Chondrocyte (in vitro differentiated cells): ENCODE results near the gene LIMCH1. TPM values are rescaled to one million over a fixed set of nuclear protein-coding genes. Genes with fewer than 3 reads are reported as not detected.

ENCODE experiments used
- DNase-seq: peaks from one replicate; pipeline ENCODE4 v3.0.0; 2021; ENCODE audit warnings: mixed read lengths, low spot score
- H3K27ac Mint-ChIP-seq: one replicate; pipeline ENCODE4 v1.8.0; 2021; ENCODE audit warnings: mild to moderate bottlenecking, moderate library complexity, mixed read lengths; ENCODE audit not compliant: unreplicated experiment
- H3K27me3 Mint-ChIP-seq: 2 replicates; pipeline ENCODE4 v1.8.0; 2021; ENCODE audit warnings: low read depth, mixed read lengths
- H3K36me3 Mint-ChIP-seq: 2 replicates; pipeline ENCODE4 v1.8.0; 2021; ENCODE audit warnings: low read depth, mixed read lengths
- H3K4me1 Mint-ChIP-seq: 2 replicates; pipeline ENCODE4 v1.8.0; 2021; ENCODE audit warnings: low read depth, mild to moderate bottlenecking, mixed read lengths
- H3K4me3 Mint-ChIP-seq: one replicate; pipeline ENCODE4 v1.8.0; 2021; ENCODE audit warnings: mild to moderate bottlenecking, moderate library complexity, mixed read lengths; ENCODE audit not compliant: unreplicated experiment
- H3K9me3 Mint-ChIP-seq: 2 replicates; pipeline ENCODE4 v1.8.0; 2021; ENCODE audit warnings: low read depth, mixed read lengths
- total RNA-seq: library from RNA; stranded (reverse); gene quantifications from 3 replicates; pipeline ENCODE4 v1.2.1, GENCODE V29; 2021
- TF ChIP-seq, protein P1 (sequence below): fragments of 200-600 bp; sonication (generic); IDR thresholded peaks from 2 replicates; pipeline ENCODE4 v1.5.0; 2021; ENCODE audit warnings: antibody characterized with exemption, mild to moderate bottlenecking, moderate library complexity

The LIMCH1 gene
- total RNA-seq, 1 donor from 2014 or later: 9.8 TPM

DNA sequence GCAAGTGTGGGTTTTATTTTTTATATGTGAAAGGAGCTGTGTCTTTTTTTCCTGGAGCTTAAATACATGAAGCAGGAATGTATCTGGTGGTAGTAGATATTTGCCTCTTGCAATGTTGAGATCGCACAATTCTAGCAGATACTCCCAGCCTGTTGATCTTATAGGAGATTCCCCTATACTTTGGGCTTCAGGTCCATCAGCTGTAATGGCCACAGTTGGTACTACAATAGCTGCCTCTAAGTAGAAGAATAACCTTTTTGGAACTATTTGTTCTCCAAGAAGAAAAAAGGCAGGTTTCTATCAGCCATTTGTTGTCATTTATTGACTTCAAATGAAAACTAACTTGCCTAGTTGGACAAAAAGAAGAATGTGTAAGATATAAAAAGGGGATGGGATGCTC lies 37.7 kb downstream of the LIMCH1 start:
- Mint-ChIP-seq H3K4me3 (no peak overlapping the region), H3K27me3 (peaks cover 9% of the 10 kb centered on the region), H3K9me3 (no peaks in the 10 kb centered on the region), H3K4me1 (peaks cover 25% of the 10 kb centered on the region), H3K36me3 (no peaks in the 10 kb centered on the region), H3K27ac (peak overlapping the region; percentile 38)
- TF ChIP-seq, protein P1, sequence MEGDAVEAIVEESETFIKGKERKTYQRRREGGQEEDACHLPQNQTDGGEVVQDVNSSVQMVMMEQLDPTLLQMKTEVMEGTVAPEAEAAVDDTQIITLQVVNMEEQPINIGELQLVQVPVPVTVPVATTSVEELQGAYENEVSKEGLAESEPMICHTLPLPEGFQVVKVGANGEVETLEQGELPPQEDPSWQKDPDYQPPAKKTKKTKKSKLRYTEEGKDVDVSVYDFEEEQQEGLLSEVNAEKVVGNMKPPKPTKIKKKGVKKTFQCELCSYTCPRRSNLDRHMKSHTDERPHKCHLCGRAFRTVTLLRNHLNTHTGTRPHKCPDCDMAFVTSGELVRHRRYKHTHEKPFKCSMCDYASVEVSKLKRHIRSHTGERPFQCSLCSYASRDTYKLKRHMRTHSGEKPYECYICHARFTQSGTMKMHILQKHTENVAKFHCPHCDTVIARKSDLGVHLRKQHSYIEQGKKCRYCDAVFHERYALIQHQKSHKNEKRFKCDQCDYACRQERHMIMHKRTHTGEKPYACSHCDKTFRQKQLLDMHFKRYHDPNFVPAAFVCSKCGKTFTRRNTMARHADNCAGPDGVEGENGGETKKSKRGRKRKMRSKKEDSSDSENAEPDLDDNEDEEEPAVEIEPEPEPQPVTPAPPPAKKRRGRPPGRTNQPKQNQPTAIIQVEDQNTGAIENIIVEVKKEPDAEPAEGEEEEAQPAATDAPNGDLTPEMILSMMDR: no peak
- no peak for DNase-seq

DNA sequence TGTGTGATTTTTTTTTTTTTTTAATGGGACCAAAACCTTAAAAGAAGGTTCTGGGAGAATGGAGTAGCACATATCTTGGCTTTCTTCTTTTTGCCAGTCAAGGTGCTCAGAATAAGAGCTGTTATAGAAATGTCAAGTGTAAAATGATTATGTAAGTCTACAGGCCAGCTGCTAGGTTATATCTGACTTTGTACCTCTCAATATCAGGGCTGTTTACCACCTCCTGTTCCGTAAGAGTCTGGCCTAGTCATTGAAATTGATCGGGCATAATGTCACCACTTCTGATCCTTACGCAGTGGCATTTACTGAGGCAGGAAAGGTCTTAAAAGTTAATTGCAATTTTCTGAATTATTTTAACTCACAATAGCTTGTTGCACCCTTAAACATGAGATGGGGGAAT lies 41.1 kb downstream of the LIMCH1 start:
- no peak for DNase-seq
- H3K27me3 Mint-ChIP-seq: peaks cover 6% of the 10 kb centered on the region
- no peak overlapping the region for H3K27ac Mint-ChIP-seq
- H3K36me3 Mint-ChIP-seq: no peaks in the 10 kb centered on the region
- H3K9me3 Mint-ChIP-seq: peaks cover 4% of the 10 kb centered on the region
- H3K4me1 Mint-ChIP-seq: peaks cover 12% of the 10 kb centered on the region
- TF ChIP-seq, protein P1: no peak
- no peak overlapping the region for H3K4me3 Mint-ChIP-seq

DNA sequence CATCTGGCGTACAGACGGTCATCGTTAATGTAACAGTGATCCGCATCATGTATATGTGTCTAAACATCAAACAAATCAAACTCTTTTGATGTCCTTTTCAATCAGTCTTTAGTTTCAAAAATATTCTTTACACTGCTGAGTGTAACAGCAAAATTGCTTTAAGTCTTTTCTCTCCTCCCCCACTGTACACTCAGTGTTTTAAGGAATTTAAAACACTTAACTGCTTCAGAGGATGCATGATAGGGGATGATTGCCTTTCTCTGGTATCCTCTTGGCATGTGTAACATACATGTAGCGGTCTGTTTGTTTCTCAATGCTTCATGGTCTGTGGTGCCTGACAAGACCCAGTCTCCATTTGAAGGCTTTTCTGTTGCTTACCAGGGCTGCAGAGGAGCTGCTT lies 41.6 kb downstream of the LIMCH1 start:
- Mint-ChIP-seq H3K27ac (no peak overlapping the region), H3K4me3 (no peak overlapping the region), H3K4me1 (peaks cover 12% of the 10 kb centered on the region), H3K27me3 (peaks cover 9% of the 10 kb centered on the region), H3K36me3 (no peaks in the 10 kb centered on the region), H3K9me3 (peaks cover 9% of the 10 kb centered on the region)
- DNase-seq: no peak
- TF ChIP-seq, protein P1: no peak

GRCh38 chr4:41580007-41580406 lies 42.0 kb downstream of the LIMCH1 start:
- peaks cover 10% of the 10 kb centered on the region for H3K4me1 Mint-ChIP-seq
- no peak overlapping the region for H3K27ac Mint-ChIP-seq
- H3K9me3 Mint-ChIP-seq: peaks cover 14% of the 10 kb centered on the region
- TF ChIP-seq, protein P1: no peak
- no peak for DNase-seq
- peaks cover 2% of the 10 kb centered on the region for H3K36me3 Mint-ChIP-seq
- no peak overlapping the region for H3K4me3 Mint-ChIP-seq
- peaks cover 9% of the 10 kb centered on the region for H3K27me3 Mint-ChIP-seq

DNA sequence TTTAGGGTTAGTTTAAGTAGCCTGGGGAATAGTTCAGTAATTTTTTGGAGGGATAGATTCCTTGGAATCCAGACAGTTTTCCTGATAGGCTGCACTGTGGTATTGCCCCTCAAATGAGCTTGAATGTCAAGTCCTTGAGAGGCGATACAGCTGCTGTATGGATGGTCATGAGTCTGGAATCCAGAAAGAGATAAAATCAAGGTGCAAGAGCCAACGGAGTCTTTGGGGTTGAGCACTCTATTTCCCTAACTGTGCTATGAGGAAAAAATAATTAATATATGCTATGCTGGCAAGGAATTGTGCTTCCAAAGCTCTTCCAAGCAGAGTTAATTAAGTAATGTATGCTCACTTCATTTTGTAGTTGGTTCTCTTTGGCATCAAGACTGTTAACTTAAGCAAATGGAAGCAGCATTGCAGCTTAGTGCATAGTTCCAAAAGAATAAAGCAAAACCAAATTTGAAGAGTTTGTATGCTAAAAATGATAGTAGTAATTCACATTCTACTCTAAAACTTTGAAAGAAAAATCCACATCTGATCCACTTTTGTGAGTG lies 48.8 kb downstream of the LIMCH1 start:
- Mint-ChIP-seq H3K9me3 (peaks cover 17% of the 10 kb centered on the region), H3K36me3 (peaks cover 3% of the 10 kb centered on the region), H3K4me1 (peaks cover 6% of the 10 kb centered on the region), H3K4me3 (no peak overlapping the region), H3K27ac (no peak overlapping the region), H3K27me3 (peaks cover 4% of the 10 kb centered on the region)
- no peak for DNase-seq
- TF ChIP-seq, protein P1: no peak
